Measurements from ENCODE around the gene RFFL. TPM values are rescaled to one million over a fixed set of nuclear protein-coding genes. Genes with fewer than 3 reads are reported as not detected.
"Not testable (repeated sequence)": the region's sequence is repeated elsewhere in the genome, so short reads cannot be mapped to it uniquely, and the experiment has no call there.

Gene RFFL
- total and polyA plus RNA-seq, 2 of the 4 experiments (the other 2 are of a cell fraction), result 11.6 to 19.2 TPM

- H3K4me3 ChIP-seq (ENCODE audit: insufficient read depth, low read depth, low read length); H2AK9ac ChIP-seq (replicated peaks; ENCODE audit: low read depth, low read length, poor library complexity); H3K4ac ChIP-seq (ENCODE audit: low read depth, low read length); H3K9me3 ChIP-seq (ENCODE audit: control insufficient read depth, insufficient read depth, low read length); H4K91ac ChIP-seq (ENCODE audit: insufficient read depth, low read depth, low read length); H3K14ac ChIP-seq (replicated peaks; ENCODE audit: low read depth, low read length); BruUV-seq (replicated peaks); H2BK15ac ChIP-seq (ENCODE audit: low read depth, low read length); H4K5ac ChIP-seq (ENCODE audit: low read depth, low read length); H3K9ac ChIP-seq (ENCODE audit: low read depth, low read length); ATAC-seq (ENCODE audit: low read depth); H3K27me3 ChIP-seq (ENCODE audit: control insufficient read depth, insufficient read depth, low read length); POLR2A ChIA-PET (ENCODE audit: unreplicated experiment); H3K27ac ChIP-seq (ENCODE audit: insufficient read depth, low read length); H2BK120ac ChIP-seq (ENCODE audit: low read depth, low read length); H3K23ac ChIP-seq (ENCODE audit: low read depth, low read length); H3K18ac ChIP-seq (ENCODE audit: low read depth, low read length); H2BK5ac ChIP-seq (ENCODE audit: low read depth, low read length, poor library complexity, severe bottlenecking); DNase-seq; H4K8ac ChIP-seq (ENCODE audit: low read depth in 2 of 2, low read length in 2 of 2); H3K4me2 ChIP-seq (ENCODE audit: low read depth, low read length); intact Hi-C loops (cut with micrococcal nuclease); H3K56ac ChIP-seq (ENCODE audit: extremely low read depth, insufficient read depth, low read length); H4K20me1 ChIP-seq (ENCODE audit: insufficient read depth, low read length); dilution Hi-C loops (cut with HindIII; ENCODE audit: low sequenced_read_pairs, unreplicated experiment); H2AFZ ChIP-seq (replicated peaks; ENCODE audit: low read length, poor library complexity); in situ Hi-C loops (cut with MboI; ENCODE audit: low sequenced_read_pairs); CTCF ChIA-PET; H2BK20ac ChIP-seq (ENCODE audit: low read depth, low read length); H2AK5ac ChIP-seq (ENCODE audit: low read depth, low read length): not testable (repeated sequence)
- Histone ChIP-seq H3K4me1 (ENCODE audit: control insufficient read depth, insufficient read depth, low read length) (peaks cover 22% of the 10 kb centered on the region), H3K9me1 (ENCODE audit: insufficient read depth, low read length) (peaks cover 11% of the 10 kb centered on the region), H3K79me1 (ENCODE audit: low read depth in 1 of 2, low read length in 2 of 2) (peaks cover 0 to 15% of the 10 kb centered on the region in 2 experiments; a peak in 1 of 4 replicates), H3K36me3 (ENCODE audit: control insufficient read depth, insufficient read depth, low read length) (peaks cover 43% of the 10 kb centered on the region)
- WGBS, 2 experiments (ENCODE audit: extremely low coverage in 2 of 2, insufficient read length in 1 of 2), result 100% methylated on average over 4 of the region's 14 CpGs; no CpG with 5 or more reads in 1 of the 2 experiments
Observed at GRCh38 chr17:35000965-35001364, 62.5 kb downstream of the RFFL start.
